K562 (cell line): ENCODE measurements around the gene MT2A. TPM values are rescaled to one million over a fixed set of nuclear protein-coding genes. Genes with fewer than 3 reads are reported as not detected.
A peak's percentile ranks its signal among the peaks of the same experiment; 100 is the strongest.

Experiments
- C11orf30 ChIP-seq: fragments of 450-650 bp; IDR thresholded peaks from 2 replicates; pipeline ENCODE4 v1.6.1; 2016; ENCODE audit warnings: low read depth, mild to moderate bottlenecking
- CREBBP ChIP-seq: IDR thresholded peaks from one replicate; pipeline ENCODE4 v1.6.1; 2012; ENCODE audit warnings: low read depth, mild to moderate bottlenecking, control low read depth, inconsistent platforms, low read length
- DMBX1 ChIP-seq: fragments of 250-450 bp; sonication (Bioruptor Pico); IDR thresholded peaks from 2 replicates; pipeline ENCODE4 v1.8.0; 2022; ENCODE audit warnings: inconsistent platforms, mild to moderate bottlenecking, moderate library complexity, borderline replicate concordance
- E4F1 ChIP-seq: fragments of 250-450 bp; sonication (Bioruptor Pico); IDR thresholded peaks from 2 replicates; pipeline ENCODE4 v1.5.0; 2021; ENCODE audit warnings: mild to moderate bottlenecking, borderline replicate concordance
- ETV6 ChIP-seq, 3 experiments: fragments of 150-350 bp in 1 of 3; sonication (generic) in 1 of 3; formaldehyde crosslinking in 1 of 3; IDR thresholded peaks; 2 replicates each; pipeline versions ENCODE4 v1.6.1 to v1.8.0; 2014 to 2022; ENCODE audit warnings: borderline replicate concordance in 2 of 3, low read depth in 2 of 3, antibody characterized with exemption in 1 of 3, low read length in 1 of 3, mild to moderate bottlenecking in 1 of 3, missing genetic modification reagents in 1 of 3
- FOXJ2 ChIP-seq: fragments of 200-800 bp; sonication (Bioruptor generic); IDR thresholded peaks from 2 replicates; pipeline ENCODE4 v1.6.1; 2016; ENCODE audit warnings: missing genetic modification characterization, missing compliant biosample characterization
- FOXK1 ChIP-seq: sonication (generic); formaldehyde crosslinking; IDR thresholded peaks from 2 replicates; pipeline ENCODE4 v1.8.0; 2022; ENCODE audit warnings: missing genetic modification reagents, mild to moderate bottlenecking, borderline replicate concordance
- MCM2 ChIP-seq: fragments of 450-650 bp; IDR thresholded peaks from 2 replicates; pipeline ENCODE4 v1.6.1; 2017; ENCODE audit warnings: low read depth, mild to moderate bottlenecking
- MCM3 ChIP-seq: fragments of 450-650 bp; IDR thresholded peaks from 2 replicates; pipeline ENCODE4 v1.6.1; 2016
- MEF2D ChIP-seq: conservative IDR thresholded peaks from 2 replicates; pipeline ENCODE4 v1.6.1; 2016; ENCODE audit warnings: low read depth, missing genetic modification characterization, missing compliant biosample characterization
- NCOA4 ChIP-seq: fragments of 450-650 bp; IDR thresholded peaks from 2 replicates; pipeline ENCODE4 v1.6.1; 2018; ENCODE audit warnings: mild to moderate bottlenecking; ENCODE audit not compliant: partially characterized antibody
- NONO ChIP-seq, 2 experiments: fragments of 200-400 bp in 1 of 2; fragments of 450-650 bp in 1 of 2; formaldehyde crosslinking in 1 of 2; IDR thresholded peaks; 2 replicates each; pipeline ENCODE4 v1.6.1; 2017; ENCODE audit warnings: low read depth in 2 of 2, mild to moderate bottlenecking in 2 of 2, moderate library complexity in 2 of 2, low read length in 1 of 2
- PATZ1 ChIP-seq: fragments of 250-450 bp; sonication (Bioruptor Pico); IDR thresholded peaks from 2 replicates; pipeline ENCODE4 v1.5.0; 2020; ENCODE audit warnings: mild to moderate bottlenecking, borderline replicate concordance
- POLR3G ChIP-seq: IDR thresholded peaks from 2 replicates; pipeline ENCODE4 v1.6.1; 2011; ENCODE audit not compliant: insufficient read length, insufficient replicate concordance; ENCODE audit errors: extremely low read depth
- TARDBP ChIP-seq: fragments of 450-650 bp; IDR thresholded peaks from 2 replicates; pipeline ENCODE4 v1.6.1; 2016
- TCF7 ChIP-seq: sonication (generic); IDR thresholded peaks from 2 replicates; pipeline ENCODE4 v1.6.1; 2016; ENCODE audit warnings: antibody characterized with exemption, borderline replicate concordance
- ZNF121 ChIP-seq: sonication (generic); formaldehyde crosslinking; conservative IDR thresholded peaks from 2 replicates; pipeline ENCODE4 v1.8.0; 2022; ENCODE audit warnings: missing genetic modification reagents
- ZNF395 ChIP-seq: fragments of 200-800 bp; sonication (Bioruptor generic); IDR thresholded peaks from 2 replicates; pipeline ENCODE4 v1.6.1; 2017; ENCODE audit warnings: missing genetic modification characterization, missing compliant biosample characterization
- ZNF740 ChIP-seq, 3 experiments: fragments of 200-800 bp in 1 of 3; sonication (Bioruptor generic) in 1 of 3; sonication (generic) in 1 of 3; formaldehyde crosslinking in 1 of 3; IDR thresholded peaks; 2 replicates each; pipeline versions ENCODE4 v1.6.1 to v1.8.0; 2016 to 2022; ENCODE audit warnings: mild to moderate bottlenecking in 2 of 3, missing compliant biosample characterization in 2 of 3, missing genetic modification characterization in 2 of 3, missing genetic modification reagents in 1 of 3
- ZZZ3 ChIP-seq: fragments of 450-650 bp; IDR thresholded peaks from 2 replicates; pipeline ENCODE4 v1.6.1; 2016; ENCODE audit warnings: antibody characterized with exemption, mild to moderate bottlenecking, moderate library complexity
- polyA plus RNA-seq, 8 experiments: library from polyadenylated mRNA; depleted of rRNA in 4 of 8; stranded (reverse) in 5 of 8; unstranded in 3 of 8; fragments of >200 nt; fragmentation: Nextera tagmentation in 2 of 8; fragmentation: Illumina TruSeq in 1 of 8; extraction: Ambion mirVana in 2 of 8; extraction: Trizol in 1 of 8; gene quantifications; 2 replicates each; pipeline versions ENCODE4 v1.2.1 to v1.2.3, GENCODE V29; 2011 to 2014; ENCODE audit warnings: inconsistent platforms in 1 of 8, missing spikeins in 1 of 8
- total RNA-seq, 7 experiments: library from RNA; depleted of rRNA in 6 of 7; stranded (reverse); fragments of >200 nt in 6 of 7; fragmentation: Illumina TruSeq in 2 of 7; extraction: Trizol in 2 of 7; gene quantifications; 2 replicates each; pipeline versions ENCODE4 v1.2.1 to v1.2.3, GENCODE V29; 2011 to 2021; ENCODE audit warnings: low replicate concordance in 1 of 7

The MT2A gene
- total and polyA plus RNA-seq, 9 of the 15 experiments (the other 6 are each of a cell fraction or from before 2014, with no cell fraction given), result 2.0 to 16.9 (median 8.5) TPM

GRCh38 chr16:56608043-56608875 lies at the start of gene MT2A (continued):
- TF ChIP-seq CREBBP (no peak), TARDBP (no peak), FOXJ2 (no peak), C11orf30 (peak; percentile 66), ZNF121 (no peak), FOXK1 (CRISPR knock-in tag) (no peak), ETV6 (IDR thresholded peaks at IDR 0.05; ENCODE audit: borderline replicate concordance in 1 of 2, low read depth in 2 of 2, low read length in 1 of 2) (no peak), ETV6 (CRISPR knock-in tag; IDR thresholded peaks at IDR 0.05; ENCODE audit: borderline replicate concordance) (no peak), ZNF740 (CRISPR knock-in tag; IDR thresholded peaks at IDR 0.05) (no peak), ZNF740 (tag; IDR thresholded peaks at IDR 0.05) (no peak), DMBX1 (CRISPR knock-in tag) (0 out of 2 replicates have a peak, but pooled peaks have one; percentile 37), E4F1 (CRISPR knock-in tag) (no peak), NONO (IDR thresholded peaks at IDR 0.05; ENCODE audit: low read depth in 2 of 2, low read length in 1 of 2) (peak; percentile 43 to 58; a peak in 2 of 4 replicates), MCM2 (no peak), POLR3G (no peak), NCOA4 (no peak), PATZ1 (CRISPR knock-in tag) (no peak), TCF7 (no peak), ZNF395 (CRISPR knock-in tag) (no peak), ZZZ3 (no peak), MEF2D (tag) (0 out of 2 replicates have a peak, but pooled peaks have one; percentile 23), MCM3 (no peak)
